HT1080 (cell line): ENCODE measurements around the gene POMT2. TPM values are rescaled to one million over a fixed set of nuclear protein-coding genes. Genes with fewer than 3 reads are reported as not detected.

Experiments
- DNase-seq: peaks from one replicate; pipeline ENCODE4 v3.0.0-alpha.2; 2015; ENCODE audit warnings: low read depth
- small RNA-seq: library from RNA; depleted of rRNA; stranded (forward); fragments of <200 nt; gene quantifications from one replicate; pipeline ENCODE3, GENCODE V24; 2014
- total RNA-seq: library from RNA; depleted of rRNA; stranded (reverse); fragments of >200 nt; shearing (Covaris generic); gene quantifications from 2 replicates; pipeline ENCODE4 v1.2.3, GENCODE V29; 2014; rRNA removed

POMT2 gene
- total RNA-seq, 1 experiment from 2014 or later = 15.1 TPM

DNA sequence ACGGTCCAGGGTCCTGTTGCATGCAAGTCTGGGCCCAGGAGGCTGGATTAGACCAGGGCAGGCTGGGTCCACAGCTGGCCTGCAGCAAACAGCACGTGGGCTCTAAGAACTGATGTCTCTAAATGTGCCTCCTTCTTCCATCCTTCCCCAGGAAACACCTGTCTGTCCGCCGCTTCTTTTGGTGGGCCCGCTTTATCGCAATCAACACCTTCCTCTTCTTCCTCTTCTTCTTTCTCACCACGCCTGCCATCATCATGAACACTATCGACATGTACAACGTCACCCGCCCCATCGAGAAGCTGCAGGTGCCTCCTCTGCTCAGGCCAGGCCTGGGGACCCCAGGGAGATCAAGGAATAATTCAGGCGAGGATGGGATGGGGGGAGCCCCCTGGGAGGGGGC is 77.9 kb downstream of the POMT2 start:
- no peak for DNase-seq

GRCh38 chr14:77241955-77242354 is 78.7 kb downstream of the POMT2 start:
- no peak for DNase-seq

GRCh38 chr14:77240336-77240915 is 80.3 kb downstream of the POMT2 start:
- no peak for DNase-seq

DNA sequence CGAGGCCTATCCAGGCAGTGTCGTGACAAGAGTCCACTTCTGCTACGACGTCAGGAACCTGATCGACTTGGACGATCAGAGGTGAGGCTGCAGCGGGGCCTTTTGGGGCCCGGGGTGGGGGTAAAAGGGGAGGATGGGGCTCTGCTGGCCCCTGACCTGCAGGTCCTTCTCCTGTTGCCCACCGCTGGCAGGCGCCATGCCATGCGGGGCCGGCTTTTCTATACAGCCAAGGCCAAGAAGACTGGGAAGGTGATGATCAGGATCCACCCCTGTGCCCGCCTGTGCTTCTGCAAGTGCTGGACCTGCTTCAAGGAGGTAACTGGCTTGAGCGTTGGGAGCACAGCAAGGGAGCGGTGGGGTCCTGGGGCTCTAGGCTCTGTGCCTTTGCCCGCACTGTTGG is 81.3 kb downstream of the POMT2 start:
- DNase-seq = no peak

DNA sequence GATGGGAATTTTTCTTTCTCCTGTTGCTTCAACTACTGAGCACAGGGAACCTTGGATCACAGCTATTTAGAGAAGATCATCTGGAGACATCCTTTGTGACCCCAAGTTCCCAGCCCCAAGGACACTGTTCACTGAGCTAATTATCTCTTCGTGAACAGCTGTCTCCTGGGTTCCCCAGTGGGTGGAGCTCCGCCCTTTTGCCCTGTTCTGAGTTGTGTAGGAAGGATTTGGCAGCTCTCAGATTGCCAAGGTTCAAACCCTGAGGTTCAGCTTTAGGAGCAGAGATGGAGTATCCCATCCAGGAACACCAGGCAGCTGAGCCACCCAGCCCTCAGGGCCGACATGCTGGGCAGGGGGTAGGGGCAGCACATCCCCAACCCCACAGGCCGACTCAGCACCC is 81.7 kb downstream of the POMT2 start:
- DNase-seq = no peak

GRCh38 chr14:77238356-77238755 is 82.3 kb downstream of the POMT2 start:
- no peak for DNase-seq

DNA sequence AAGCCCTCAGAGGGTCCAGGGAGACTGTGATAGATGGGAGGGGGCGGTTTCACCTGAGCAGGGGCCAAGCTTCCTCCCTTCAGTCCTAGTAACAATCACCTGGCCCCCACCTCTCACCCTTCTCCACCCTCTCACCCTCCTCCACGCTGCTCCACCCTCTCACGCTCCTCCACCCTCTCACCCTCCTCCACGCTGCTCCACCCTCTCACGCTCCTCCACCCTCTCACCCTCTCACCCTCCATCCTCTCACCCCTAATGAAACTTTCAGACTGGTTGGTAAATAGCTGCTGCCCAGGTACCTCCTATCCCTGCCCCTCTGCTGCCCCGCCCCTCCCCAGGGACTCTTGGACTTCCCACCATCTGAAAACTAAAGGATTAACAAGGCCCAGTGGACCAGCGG is 83.9 kb downstream of the POMT2 start:
- DNase-seq = no peak

DNA sequence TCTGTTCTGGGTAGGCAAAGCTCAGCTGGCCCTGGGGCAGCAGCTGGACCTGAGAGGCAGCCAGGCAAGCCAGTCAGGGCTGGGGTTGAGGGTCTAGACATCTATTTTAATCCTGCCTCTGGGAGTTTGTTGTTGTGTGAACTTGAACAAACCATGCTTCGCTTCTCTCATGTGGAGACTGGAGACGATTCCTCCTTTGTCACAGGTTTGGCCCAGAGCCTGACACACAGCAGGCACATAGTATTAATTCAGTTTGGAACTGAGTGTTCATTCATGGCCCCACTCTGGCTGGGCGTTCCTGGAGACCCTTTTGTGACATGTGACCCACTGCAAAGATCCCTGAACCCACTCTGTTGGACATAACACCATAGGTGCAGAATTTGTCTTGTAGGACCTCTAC is 89.0 kb downstream of the POMT2 start:
- DNase-seq = no peak

DNA sequence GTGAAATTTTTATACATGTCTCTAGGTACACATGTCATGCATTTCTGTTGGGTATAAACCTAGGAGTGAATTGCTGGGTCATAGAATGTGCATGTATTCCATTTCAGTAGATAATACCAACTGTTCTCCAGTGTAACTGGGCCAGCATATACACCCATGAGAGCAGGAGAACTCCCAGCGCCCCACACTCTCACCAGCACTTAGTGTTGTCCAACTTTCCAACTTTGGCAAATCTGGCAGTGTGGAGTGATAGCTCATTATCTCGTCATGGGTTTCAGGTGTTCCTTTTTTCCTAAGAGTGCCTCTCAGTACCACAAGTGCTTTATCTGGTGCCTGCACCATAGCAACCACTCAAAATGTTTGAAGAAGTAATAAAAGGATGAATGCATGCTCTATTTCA is 89.8 kb downstream of the POMT2 start:
- DNase-seq = no peak

DNA sequence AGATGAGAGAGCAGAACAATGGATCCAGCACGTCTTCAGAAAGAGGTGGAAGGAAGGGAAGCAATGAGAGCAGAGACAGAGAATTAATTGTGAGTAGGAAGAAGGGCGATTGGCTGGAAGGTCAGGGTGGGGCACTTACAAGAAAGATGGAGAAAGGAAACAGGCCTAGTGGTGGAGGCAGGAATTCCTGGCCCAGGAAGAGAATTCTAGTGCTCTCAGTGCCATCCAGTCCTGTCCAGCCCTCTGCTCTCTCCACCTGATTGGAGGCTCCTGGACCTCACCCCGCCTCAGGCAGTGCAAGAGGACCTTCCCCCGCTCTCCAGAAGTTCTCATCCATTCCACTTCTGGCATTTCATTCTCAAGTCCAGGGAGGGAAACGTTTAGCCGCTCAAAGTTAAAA is 92.6 kb downstream of the POMT2 start:
- no peak for DNase-seq

GRCh38 chr14:77225892-77226557 is 94.7 kb downstream of the POMT2 start:
- no peak for DNase-seq

- no peak for DNase-seq
These were observed 95.4 kb downstream of the POMT2 start for GRCh38 chr14:77225254-77225653.

Small RNAs within 50 kb of the gene (small RNA-seq; reads per million reads assigned to genes)
- not detected for gene MIR1260A

Other genes starting within 250 kb of the POMT2 start
- gene CIPC, start 222.6 kb downstream of the POMT2 start, total RNA-seq = 10.4 and 12.9 TPM in 2 replicates
- 0.10 TPM in 1 of 2 replicates, not detected in the other for gene ZDHHC22, start 179.1 kb downstream of the POMT2 start, total RNA-seq
- gene TMEM63C, start 139.1 kb downstream of the POMT2 start, total RNA-seq = not detected in 2 replicates
- gene NGB, start 49.7 kb downstream of the POMT2 start, total RNA-seq = not detected in 2 replicates
- gene GSTZ1, start 153 bp upstream of the POMT2 start, total RNA-seq = 46.9 and 57.1 TPM in 2 replicates
- gene TMED8, start 56.2 kb upstream of the POMT2 start, total RNA-seq = 11.8 and 13.7 TPM in 2 replicates
- gene SAMD15, start 56.5 kb upstream of the POMT2 start, total RNA-seq = 0.84 and 2.6 TPM in 2 replicates
- 0.07 TPM in 1 of 2 replicates, not detected in the other for gene NOXRED1, start 102.6 kb upstream of the POMT2 start, total RNA-seq
- 17.5 and 19.2 TPM in 2 replicates for gene VIPAS39, start 136.7 kb upstream of the POMT2 start, total RNA-seq
- gene AHSA1, start 137.2 kb upstream of the POMT2 start, total RNA-seq = 414 and 428 TPM in 2 replicates
- not detected in 2 replicates for gene ISM2, start 177.9 kb upstream of the POMT2 start, total RNA-seq